Astrocyte of the hippocampus (primary cell): ENCODE measurements around the gene SMIM20.
"Not testable (repeated sequence)": the region's sequence is repeated elsewhere in the genome, so short reads cannot be mapped to it uniquely, and the experiment has no call there.

ENCODE experiments used
- DNase-seq: peaks from one replicate; pipeline ENCODE4 v3.0.0; 2011; ENCODE audit warnings: low read depth, low spot score

Gene SMIM20

GRCh38 chr4:25890571-25891485 lies 23.2 kb upstream of the SMIM20 start:
- DNase-seq = peak; percentile 10

GRCh38 chr4:25892796-25893195 lies 21.2 kb upstream of the SMIM20 start:
- DNase-seq = no peak

- no peak for DNase-seq
Measured at GRCh38 chr4:25896776-25897539, 17.1 kb upstream of the SMIM20 start.

GRCh38 chr4:25900310-25900709 lies 13.7 kb upstream of the SMIM20 start:
- no peak for DNase-seq

GRCh38 chr4:25901030-25901430 lies 13.0 kb upstream of the SMIM20 start:
- peak; percentile 51 for DNase-seq

- DNase-seq = no peak
Measured at GRCh38 chr4:25903900-25904747, 9.9 kb upstream of the SMIM20 start.

GRCh38 chr4:25904748-25905082 lies 9.3 kb upstream of the SMIM20 start:
- DNase-seq = no peak

- DNase-seq = no peak
Measured at GRCh38 chr4:25905371-25905770, 8.6 kb upstream of the SMIM20 start.

- not testable (repeated sequence) for DNase-seq
Measured at GRCh38 chr4:25906113-25906512, 7.9 kb upstream of the SMIM20 start.

GRCh38 chr4:25908491-25908901 lies 5.5 kb upstream of the SMIM20 start:
- DNase-seq = peak; percentile 87

GRCh38 chr4:25911356-25911755 lies 2.7 kb upstream of the SMIM20 start:
- DNase-seq = no peak

- DNase-seq = no peak
Measured at GRCh38 chr4:25913056-25913850, 767 bp upstream of the SMIM20 start.

- no peak for DNase-seq
Measured at GRCh38 chr4:25914670-25915352, 791 bp downstream of the SMIM20 start.

- DNase-seq = no peak
Measured at GRCh38 chr4:25915353-25915705, 1.3 kb downstream of the SMIM20 start.

GRCh38 chr4:25916870-25917269 lies 2.9 kb downstream of the SMIM20 start:
- no peak for DNase-seq

GRCh38 chr4:25919676-25920075 lies 5.7 kb downstream of the SMIM20 start:
- DNase-seq = no peak

- no peak for DNase-seq
Measured at GRCh38 chr4:25921922-25922321, 7.9 kb downstream of the SMIM20 start.

GRCh38 chr4:25922812-25923369 lies 8.9 kb downstream of the SMIM20 start:
- no peak for DNase-seq

GRCh38 chr4:25923745-25924144 lies 9.7 kb downstream of the SMIM20 start:
- DNase-seq = no peak

GRCh38 chr4:25925486-25926201 lies 11.6 kb downstream of the SMIM20 start:
- DNase-seq = peak; percentile 59
